ENCODE measurements around the gene CPSF6.
"Not testable (repeated sequence)": the region's sequence is repeated elsewhere in the genome, so short reads cannot be mapped to it uniquely, and the experiment has no call there.

DNA sequence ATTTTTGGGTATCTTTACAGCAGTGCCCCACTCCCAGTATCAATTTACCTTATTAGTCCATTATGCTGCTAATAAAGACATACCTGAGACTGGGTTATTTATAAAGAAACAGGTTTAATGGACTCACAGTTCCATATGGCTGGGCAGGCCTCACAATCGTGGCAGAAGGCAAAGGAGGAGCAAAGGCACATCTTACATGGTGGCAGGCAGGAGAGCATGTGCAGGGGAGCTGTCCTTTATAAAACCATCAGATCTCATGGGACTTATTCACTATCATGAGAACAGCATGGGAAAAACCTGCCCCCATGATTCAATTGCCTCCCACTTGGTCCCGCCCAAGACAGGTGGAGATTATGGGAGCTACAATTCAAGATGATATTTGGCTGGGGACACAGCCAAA lies 77.9 kb downstream of the CPSF6 start:
- TF ChIP-seq, protein P1, sequence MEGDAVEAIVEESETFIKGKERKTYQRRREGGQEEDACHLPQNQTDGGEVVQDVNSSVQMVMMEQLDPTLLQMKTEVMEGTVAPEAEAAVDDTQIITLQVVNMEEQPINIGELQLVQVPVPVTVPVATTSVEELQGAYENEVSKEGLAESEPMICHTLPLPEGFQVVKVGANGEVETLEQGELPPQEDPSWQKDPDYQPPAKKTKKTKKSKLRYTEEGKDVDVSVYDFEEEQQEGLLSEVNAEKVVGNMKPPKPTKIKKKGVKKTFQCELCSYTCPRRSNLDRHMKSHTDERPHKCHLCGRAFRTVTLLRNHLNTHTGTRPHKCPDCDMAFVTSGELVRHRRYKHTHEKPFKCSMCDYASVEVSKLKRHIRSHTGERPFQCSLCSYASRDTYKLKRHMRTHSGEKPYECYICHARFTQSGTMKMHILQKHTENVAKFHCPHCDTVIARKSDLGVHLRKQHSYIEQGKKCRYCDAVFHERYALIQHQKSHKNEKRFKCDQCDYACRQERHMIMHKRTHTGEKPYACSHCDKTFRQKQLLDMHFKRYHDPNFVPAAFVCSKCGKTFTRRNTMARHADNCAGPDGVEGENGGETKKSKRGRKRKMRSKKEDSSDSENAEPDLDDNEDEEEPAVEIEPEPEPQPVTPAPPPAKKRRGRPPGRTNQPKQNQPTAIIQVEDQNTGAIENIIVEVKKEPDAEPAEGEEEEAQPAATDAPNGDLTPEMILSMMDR (IDR thresholded peaks at IDR 0.05): not testable (repeated sequence)
- not testable (repeated sequence) for TF ChIP-seq POLR2A (IDR thresholded peaks at IDR 0.05)
